HG02571 (cell line): ENCODE results near the gene CHMP4B.

Source experiments
- ATAC-seq: cut with Tn5 transposase; IDR thresholded peaks from one replicate; pipeline ENCODE4 v1.9.1; 2021; ENCODE audit warnings: mild to moderate bottlenecking, moderate library complexity; ENCODE audit not compliant: unreplicated experiment

Gene CHMP4B

DNA sequence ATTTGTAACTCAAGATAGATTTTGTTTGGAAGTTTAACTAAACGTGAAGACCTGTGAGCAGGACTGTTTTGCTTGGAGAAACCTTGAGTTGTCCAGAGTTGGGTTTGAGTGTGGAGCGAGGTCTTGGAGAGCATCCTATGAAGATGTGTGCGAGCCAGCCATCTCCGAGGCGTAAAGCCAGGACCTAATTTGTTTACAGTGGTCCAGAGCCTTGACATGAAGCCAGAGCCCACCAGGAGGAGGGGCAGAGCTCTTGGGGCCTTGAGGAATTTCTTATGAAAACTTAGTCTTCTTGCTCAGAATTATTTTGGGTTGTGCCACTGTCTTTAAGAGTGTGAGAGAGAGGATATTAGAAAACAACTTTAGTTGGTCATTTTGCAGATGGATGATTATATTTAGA is 6.3 kb downstream of the CHMP4B start:
- no peak for ATAC-seq

DNA sequence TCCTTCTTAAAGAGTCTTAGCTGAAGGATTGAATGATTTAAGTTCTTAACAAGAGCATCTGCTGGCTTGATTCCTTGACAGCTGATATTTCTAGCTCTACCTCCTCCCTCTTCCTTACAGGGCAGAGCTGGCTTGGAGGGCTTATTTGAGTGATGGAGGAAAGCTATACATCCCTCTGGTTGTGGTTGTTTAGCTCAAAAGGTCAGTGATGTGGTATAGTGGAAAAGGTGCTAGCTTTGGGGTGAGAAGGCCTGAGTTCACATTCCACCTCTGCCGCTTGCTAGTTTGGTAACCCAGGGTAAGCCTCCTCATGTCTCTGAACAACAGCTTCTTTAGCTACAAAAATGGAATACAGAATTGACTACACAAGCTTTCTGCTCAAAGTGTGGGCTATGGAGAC is 8.3 kb downstream of the CHMP4B start:
- ATAC-seq = no peak

DNA sequence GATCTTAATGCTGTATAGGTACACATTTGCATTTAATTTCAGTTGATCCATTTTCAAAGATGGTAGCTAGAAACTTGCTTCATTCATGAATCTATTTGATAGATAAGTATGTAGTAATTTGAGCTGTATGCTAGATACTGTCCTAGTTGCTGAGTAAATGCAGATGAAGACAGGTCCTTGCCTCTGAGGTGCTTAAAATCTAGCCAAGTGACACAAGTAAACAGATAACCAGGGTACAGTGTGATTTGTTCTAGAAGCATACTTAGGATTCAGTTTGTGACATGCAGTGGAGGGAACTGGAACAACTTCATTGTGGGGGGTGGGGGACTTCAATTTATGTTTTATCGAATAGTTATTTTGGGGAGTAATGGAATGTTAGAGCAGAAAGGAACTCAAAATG is 9.2 kb downstream of the CHMP4B start:
- no peak for ATAC-seq

DNA sequence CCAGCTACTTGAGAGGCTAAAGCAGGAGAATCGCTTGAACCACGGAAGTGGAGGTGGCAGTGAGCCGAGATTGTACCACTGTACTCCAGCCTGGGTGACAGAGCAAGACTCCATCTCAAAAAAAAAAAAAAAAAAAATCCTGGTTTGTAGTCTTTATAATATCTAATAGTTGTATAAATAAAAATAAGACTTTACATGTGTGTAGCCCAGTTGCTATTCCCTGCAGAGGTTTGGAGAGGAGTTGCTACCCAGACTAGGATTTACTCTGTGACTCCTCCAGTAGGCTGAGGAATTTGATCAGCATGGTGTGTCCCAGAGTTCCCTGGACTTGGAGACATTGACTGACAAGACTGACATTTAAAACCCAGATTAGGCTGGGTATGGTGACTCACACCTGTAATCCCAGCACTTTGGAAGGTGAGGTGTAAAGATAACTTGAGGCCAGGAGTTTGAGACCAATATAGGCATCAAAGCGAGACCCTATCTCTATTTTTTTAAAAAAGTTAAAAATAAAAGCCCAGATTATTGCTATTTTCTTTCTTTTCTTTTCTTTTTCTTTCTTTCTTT is 10.2 kb downstream of the CHMP4B start:
- ATAC-seq = no peak

DNA sequence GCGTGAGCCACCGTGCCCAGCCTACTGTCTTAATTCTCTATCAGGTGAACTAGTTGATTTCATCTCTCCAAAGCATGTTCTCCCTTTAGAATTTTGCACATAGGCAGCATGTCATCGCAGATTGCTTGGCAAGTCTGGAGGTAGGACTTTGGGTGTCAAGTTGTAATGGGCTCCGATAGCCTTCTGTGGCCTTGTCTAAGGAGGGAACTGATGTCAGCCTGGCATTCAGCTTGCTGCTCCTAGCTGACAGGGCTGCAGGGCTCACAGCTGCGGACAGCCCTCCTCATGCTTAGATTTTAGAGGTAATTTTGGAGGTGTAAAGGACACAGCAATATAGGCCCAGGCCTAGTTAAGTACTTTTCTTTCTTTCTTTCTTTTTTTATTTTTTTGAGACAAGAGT is 11.3 kb downstream of the CHMP4B start:
- no peak for ATAC-seq

DNA sequence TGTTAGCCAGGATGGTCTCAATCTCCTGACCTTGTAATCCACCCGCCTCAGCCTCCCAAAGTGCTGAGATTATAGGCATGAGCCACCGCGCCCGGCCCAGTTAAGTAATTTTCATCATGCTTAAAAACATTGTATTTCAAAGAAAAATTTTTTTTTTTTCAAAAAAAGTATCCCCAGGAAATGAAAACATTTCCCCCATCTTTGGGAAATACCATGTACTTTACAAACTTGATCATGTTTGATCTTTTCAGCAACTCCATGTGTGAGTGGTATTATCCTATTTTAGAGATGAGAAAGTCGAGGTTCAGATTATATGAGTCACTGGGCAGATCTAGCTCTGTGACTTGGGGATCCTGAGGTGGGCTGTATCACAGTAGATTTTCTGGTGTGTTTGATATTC is 11.8 kb downstream of the CHMP4B start:
- no peak for ATAC-seq

DNA sequence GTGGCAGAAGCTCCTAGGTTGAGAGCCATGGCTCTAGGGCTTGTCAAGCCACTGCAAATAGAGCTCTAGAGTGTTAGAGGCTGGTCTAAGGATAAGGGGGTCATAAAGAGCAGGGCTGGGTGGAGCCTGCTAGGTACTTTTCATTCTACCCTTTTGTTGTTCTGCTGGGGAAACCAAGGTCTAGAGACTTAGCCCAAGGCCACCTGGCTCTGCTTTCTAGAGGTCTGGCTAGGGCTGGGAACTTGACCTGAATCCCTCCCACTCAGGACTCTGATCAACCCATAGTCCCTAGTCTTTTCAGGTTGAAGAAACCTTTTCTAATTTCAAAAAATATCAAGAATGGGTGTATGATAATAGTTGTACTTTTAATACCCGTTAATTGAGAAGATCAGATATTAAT is 13.7 kb downstream of the CHMP4B start:
- ATAC-seq = no peak

DNA sequence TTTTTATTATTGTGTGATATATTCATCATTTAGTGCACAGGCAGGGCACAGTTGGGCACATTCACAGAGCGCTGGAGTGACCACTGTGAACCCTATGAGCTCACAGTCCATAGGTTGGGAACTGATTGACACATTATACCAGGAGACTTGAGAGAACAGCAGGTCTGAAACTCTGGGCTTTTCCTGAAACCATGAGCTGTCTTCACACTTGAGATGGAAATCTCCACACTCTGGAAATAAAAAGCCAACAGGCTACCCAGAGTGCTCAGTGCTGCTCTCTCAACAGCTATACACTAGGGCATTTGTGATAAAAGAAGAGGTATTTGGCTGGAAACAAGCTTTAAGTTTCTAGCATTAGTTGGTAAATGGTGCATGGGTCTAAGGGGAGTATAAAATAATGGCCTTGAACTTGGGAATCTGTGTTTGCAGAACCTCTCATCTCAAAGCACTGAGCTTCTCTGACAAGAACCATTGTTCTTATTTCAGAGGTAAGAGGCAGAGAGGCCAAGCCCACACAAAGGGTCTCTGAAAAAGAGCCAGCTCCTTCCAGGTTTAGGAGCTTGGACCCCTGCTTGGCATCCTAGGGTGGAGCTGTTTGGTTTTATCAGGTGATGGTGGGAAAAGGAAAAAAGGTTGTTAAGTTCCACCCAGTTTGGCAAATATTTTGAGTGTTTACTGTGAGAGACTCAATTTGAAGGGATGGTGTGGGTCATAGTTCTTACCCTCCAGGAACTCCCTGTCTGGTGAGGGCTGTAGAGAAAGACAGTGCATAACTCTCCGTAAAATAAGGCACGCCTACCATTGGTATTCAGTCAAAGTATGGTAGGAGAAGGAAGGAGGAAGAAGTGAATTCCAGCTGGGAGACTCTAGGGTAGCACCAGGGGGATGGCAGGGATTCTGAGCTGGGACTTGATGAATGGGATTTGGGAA is 14.5 kb downstream of the CHMP4B start:
- no peak for ATAC-seq

DNA sequence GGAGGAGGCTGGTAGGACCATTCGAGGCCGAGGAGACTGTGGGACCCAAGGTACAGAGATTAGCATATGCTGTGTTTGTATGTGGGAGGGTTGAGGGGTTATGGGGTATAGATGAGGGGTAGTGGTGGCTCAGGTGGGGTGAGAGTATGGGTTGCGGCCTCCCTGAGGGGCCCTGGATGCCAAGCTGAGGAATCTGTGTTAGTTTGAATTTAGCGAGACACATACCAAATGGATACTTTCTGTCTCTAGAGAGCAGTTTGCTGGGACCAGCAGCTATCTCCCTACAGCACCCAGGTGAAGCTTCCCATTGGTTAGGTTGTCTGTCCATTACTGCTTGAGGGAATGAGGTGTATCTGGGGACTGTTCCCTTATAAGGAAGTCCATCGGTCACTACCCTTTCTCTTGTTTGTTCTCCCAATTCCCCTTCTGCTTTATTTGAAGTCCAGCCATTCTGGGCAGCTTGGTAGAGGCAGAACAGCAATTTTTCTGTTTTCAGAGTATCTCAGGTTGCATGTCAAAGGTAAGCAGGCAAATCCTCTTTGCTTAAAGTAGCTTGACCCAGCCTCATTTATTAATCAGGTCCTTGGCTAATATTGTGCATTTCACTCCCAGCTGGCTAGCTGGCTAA is 15.2 kb downstream of the CHMP4B start:
- no peak for ATAC-seq

DNA sequence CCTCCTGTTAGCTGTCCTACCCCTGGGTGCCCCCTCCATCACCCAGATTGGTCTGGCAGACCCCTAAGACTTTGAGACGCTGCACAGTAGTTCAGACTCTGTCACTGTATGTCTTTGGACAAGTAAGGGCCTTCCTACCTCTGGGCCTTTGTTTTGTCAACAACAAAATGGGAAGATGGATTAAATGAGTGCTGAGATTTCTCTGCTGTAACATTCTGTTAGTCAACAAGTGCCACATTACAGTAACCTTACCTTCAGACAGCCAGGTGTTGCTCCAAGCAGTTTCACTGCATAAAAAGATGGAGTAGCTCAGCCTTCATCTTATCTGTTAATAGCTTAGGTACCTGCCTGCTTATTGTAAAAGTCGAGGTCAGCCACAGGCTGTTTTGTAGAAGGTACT is 16.0 kb downstream of the CHMP4B start:
- no peak for ATAC-seq

DNA sequence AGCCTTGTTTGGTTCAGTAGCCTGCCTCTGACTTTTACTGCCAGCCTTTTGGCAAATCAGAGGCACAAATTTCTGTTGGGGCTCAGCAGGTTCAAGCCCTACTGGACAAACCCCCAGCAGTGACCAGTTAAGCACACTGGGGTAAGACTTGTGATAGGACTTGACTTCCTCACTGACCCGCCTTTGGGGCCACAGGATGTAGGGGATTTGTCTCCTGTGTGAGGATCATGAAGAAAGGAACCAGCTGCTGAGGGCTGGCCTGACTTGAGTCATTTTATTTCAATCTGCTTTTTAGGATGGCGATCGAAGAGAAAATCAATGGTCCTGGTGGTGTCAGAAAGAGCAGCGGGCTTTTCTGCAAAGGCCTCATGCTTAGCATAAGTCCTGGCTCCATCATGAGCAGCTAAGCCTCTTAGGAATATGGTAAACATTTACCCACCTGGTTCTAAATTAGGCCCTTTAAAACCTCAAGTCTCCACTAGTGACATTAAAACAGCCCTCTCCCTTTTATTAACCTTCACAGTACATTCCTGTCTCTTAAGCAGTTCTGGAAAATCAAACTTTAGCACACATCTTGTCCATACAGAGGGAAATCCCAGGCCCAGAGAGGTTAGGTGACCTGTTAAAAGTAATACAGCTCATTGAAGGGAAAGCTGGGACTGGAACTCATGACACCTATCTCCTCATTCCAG is 16.6 kb downstream of the CHMP4B start:
- ATAC-seq = no peak

DNA sequence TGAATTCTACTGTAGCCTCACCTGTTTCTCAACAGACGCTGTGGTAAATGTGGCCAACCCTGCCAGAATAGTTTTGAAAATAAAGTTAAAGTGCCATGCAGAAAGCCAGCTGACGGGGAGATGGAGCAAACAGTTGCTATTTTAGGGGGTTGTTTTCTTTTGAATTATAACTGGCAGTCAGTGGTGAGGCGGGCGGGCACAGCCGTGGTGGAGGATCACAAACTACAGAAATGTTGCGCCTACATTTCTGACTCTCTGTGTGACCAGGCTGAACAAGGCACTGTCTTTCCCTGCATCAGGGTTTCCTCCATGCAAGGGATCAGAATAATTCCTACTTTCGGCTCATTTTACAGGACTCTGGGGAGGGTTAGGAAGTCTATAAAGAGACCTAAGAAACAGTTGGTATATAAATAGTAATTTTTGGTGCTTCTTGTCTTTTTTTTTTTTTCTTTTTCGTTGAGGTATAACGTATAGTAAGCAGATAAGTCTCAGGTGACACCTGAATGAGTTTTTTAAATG is 17.2 kb downstream of the CHMP4B start:
- no peak for ATAC-seq

DNA sequence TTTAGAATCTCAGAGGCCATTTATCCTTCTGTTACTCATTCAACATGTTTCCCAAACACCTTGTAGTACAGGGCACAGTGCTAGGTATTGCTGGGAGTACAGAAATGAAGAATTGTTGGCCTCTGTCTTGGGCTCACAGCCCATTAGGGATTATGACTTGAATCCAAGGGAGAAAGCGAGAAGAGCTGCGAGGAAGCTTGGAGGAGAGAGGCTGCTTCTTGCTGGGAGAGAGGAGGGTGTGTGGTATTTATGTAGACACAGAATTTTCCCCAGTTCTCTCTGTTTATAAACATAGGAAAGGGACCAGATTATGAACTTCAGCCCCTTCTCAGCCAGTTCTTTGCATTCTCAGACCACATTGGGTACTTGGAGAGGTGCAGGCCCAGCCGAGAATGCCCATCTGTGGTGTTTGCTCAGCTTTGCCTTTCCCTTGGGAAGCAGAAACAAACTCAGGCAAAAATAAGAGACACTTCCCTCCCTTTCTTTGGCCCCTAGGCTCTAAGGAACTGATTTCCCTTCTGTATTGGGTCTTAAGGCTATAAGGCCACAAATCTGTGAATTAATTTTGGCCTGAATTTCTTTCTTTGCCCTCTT is 17.9 kb downstream of the CHMP4B start:
- ATAC-seq = no peak

DNA sequence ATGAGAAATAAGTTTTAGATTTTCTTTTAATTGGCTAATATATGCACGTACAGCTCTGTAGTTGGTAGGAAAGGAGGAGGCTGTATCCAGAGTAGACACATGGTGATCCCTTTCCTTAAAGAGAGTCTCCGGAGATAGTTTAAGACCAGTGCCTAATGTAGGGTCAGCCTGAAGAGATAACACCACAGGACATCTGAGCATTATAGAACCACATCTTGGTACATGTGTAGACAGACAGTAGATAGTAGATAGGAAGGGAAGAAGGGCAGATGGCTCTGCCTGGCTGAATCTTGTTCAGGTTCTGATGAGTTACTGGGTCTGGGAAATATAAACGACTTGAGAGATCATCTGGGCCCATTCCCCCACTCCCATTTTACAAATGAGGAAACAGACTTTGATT is 18.5 kb downstream of the CHMP4B start:
- ATAC-seq = no peak

DNA sequence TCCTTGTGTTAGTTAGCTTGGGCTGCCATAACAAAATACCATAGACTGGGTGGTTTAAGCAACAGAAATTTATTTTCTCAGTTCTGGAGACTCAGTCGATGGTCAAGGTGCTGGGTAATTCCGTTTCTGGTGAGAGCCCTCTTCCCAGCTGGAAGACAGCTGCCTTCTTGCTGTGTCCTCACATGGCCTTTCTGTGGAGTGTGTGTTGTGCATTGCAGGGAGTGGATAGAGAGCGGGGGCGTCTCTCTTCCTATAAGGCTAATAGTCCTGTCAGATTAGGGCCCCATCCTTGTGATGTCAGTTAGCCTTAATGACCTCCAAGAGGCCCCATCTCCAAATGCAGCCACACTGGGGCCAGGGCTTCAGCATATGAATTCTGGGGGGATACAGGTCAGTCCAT is 19.2 kb downstream of the CHMP4B start:
- no peak for ATAC-seq

DNA sequence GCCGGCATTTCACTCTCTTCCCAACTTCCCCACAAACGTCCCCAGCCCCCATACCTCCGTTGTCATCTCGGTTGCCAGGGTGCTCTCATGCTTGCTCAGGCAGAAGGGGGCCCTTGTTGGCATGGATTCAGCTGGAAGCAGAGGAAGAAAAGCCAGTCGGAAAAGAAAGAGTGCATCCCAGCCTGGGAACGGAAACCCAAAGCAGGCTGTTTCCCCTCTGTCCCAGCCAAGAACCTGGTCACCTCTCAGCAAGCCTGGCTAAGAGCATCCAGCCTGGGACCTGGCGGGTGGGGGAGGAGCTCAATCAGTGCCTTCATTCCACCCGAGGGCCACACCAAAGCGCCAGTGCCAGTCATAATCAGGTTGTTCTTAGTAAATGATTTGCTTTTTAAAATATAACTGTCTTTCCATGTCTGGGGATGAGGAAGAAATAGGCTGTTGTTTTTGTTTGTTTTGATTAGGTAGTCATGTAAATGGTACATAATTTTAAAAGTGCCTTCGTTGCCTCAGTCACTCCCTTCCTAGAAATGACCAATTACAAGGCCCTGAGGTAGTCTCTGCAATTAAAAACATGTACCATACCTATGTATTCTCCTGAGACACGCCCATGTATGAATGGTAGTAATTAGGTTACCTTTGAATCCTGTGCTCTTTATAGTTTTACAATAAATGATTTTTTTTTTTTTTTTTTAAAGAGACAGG is 21.1 kb downstream of the CHMP4B start:
- ATAC-seq = no peak

DNA sequence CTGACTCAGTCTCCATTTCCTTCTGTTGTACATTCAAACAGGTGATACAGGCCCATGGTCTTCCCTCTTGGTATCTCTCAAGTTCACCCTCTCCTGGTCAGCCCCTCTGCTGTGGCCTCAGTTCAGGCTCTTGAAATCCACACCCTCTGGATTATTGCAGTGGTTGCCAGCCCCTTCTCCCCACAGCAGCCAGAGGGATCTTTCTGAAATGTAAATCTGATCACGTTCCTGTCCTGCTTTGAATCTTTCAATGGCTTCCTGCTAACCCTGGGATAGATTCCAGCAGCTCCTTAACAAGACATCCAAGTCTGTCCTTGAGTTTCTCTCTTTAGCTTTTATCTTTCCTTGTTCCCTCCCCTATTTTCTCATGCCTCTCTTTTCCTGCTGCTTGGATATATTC is 22.2 kb downstream of the CHMP4B start:
- no peak for ATAC-seq

DNA sequence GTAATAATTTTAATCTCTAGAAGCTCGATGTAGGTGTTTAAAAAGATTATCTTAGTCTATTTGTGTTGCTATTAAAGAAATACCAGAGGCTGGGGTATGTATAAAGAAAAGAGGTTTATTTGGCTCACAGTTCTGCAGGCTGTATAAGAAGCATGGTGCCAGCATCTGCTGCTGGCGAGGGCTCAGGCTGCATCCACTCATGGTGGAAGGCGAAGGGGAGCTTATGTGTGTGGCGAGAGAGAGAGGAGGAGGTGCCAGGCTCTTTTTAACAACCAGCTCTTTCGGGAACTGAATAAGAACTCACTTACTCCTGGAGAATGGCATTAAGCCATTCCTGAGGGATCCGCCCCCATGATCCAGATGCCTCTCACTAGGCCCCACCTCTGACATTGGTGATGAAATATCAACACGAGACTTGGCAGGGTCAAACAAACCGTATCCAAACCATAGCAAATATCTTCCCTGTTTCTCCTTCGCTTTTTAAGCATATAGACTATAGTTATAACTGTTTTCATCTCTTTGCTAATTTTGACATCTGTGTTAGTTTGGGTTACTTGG is 24.5 kb downstream of the CHMP4B start:
- no peak for ATAC-seq

DNA sequence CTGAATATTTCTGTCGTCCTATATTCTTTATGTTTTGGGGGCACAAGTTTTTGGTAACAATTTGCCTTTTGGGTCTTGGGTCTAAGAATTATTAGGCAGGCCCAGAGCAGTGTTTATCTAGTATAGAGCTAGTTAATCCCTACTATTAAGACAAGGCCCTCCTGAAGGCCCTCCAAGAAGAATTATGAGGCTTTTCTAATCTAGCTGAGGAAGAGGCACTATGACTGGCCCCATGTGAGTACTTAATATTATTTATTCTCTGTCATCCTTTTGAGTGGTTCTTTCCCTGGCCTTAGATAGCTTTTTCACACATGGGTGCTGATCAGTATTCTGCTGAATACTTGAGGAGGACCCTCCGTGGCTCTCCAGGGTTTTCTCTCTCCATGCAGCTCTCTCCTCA is 25.1 kb downstream of the CHMP4B start:
- ATAC-seq = no peak
